Panc1 (cell line): Measurements from ENCODE around the gene CSTB. TPM values are rescaled to one million over a fixed set of nuclear protein-coding genes. Genes with fewer than 3 reads are reported as not detected.

Experiments used
- ATAC-seq: fragments of 200-7000 bp; cut with Tn5 transposase; 2 replicates; pipeline ENCODE4 v1.9.1; 2020; ENCODE audit warnings: mild to moderate bottlenecking, moderate library complexity
- BruUV-seq: library from RNA; stranded (reverse); fragments of 400-500 nt; replicated peaks from 2 replicates; lab custom pipeline; 2021; lab: Mats Ljungman, UMichigan
- CTCF ChIA-PET: fragments of 300-600 bp; sonication (Branson Sonifier 250); formaldehyde crosslinking; loops from one replicate; lab custom pipeline; 2022; ENCODE audit warnings: antibody characterized with exemption; lab: Charles Lee
- POLR2A ChIA-PET: fragments of 300-600 bp; sonication (Branson Sonifier 250); formaldehyde crosslinking; loops from one replicate; lab custom pipeline; 2022; ENCODE audit warnings: antibody characterized with exemption; lab: Charles Lee
- DNase-seq: peaks from one replicate; pipeline ENCODE4 v3.0.0-alpha.2; 2010; ENCODE audit warnings: low read depth, low spot score
- H3K27ac ChIP-seq: 2 replicates; pipeline ENCODE4 v1.5.1; 2011; ENCODE audit warnings: mild to moderate bottlenecking, low read length, inconsistent platforms
- H3K27me3 ChIP-seq: fragments of 200-500 bp; sonication (Bioruptor generic); 2 replicates; pipeline ENCODE4 v1.6.0; 2014; ENCODE audit warnings: low read length, inconsistent platforms; ENCODE audit not compliant: control insufficient read depth, insufficient read depth
- H3K36me3 ChIP-seq: fragments of 200-500 bp; sonication (Bioruptor generic); 2 replicates; pipeline ENCODE4 v1.5.1; 2014; ENCODE audit warnings: inconsistent platforms, mild to moderate bottlenecking, low read length, moderate library complexity; ENCODE audit not compliant: control insufficient read depth, insufficient read depth
- H3K4me1 ChIP-seq: 2 replicates; pipeline ENCODE4 v1.5.1; 2011; ENCODE audit warnings: inconsistent platforms, mild to moderate bottlenecking, low read length, moderate library complexity; ENCODE audit not compliant: control insufficient read depth, insufficient read depth
- H3K4me3 ChIP-seq, 2 experiments: 2 replicates each; pipeline ENCODE4 v1.5.1; 2011 to 2012; ENCODE audit warnings: low read depth in 2 of 2, low read length in 2 of 2, mild to moderate bottlenecking in 2 of 2, inconsistent platforms in 1 of 2, moderate library complexity in 1 of 2
- H3K9me3 ChIP-seq: fragments of 200-500 bp; sonication (Bioruptor generic); 2 replicates; pipeline ENCODE4 v1.5.1; 2014; ENCODE audit warnings: low read depth, mild to moderate bottlenecking, inconsistent platforms, low read length, moderate library complexity; ENCODE audit not compliant: control insufficient read depth, insufficient read depth
- CTCF ChIP-seq: fragments of 450-650 bp; IDR thresholded peaks from 2 replicates; pipeline ENCODE4 v1.5.1; 2017; ENCODE audit warnings: mild to moderate bottlenecking
- POLR2AphosphoS5 ChIP-seq: IDR thresholded peaks from 2 replicates; pipeline ENCODE4 v1.6.1; 2012; ENCODE audit warnings: mild to moderate bottlenecking, low read depth, low read length, moderate library complexity
- REST ChIP-seq, 2 experiments: IDR thresholded peaks; 2 replicates each; pipeline ENCODE4 v1.6.1; 2011 to 2012; ENCODE audit warnings: low read depth in 2 of 2, control low read depth in 1 of 2, low read length in 1 of 2, mild to moderate bottlenecking in 1 of 2, moderate library complexity in 1 of 2; ENCODE audit not compliant: insufficient read depth in 1 of 2
- SIN3A ChIP-seq: IDR thresholded peaks from 2 replicates; pipeline ENCODE4 v1.6.1; 2012; ENCODE audit warnings: low read depth, mild to moderate bottlenecking, low read length, moderate library complexity, borderline replicate concordance; ENCODE audit not compliant: insufficient read depth
- TCF7L2 ChIP-seq: IDR thresholded peaks from 2 replicates; pipeline ENCODE4 v1.6.1; 2011; ENCODE audit warnings: mild to moderate bottlenecking, low read depth, low read length, inconsistent platforms
- in situ Hi-C: cut with HindIII; loops from 2 replicates; pipeline ENCODE4 v1.10.0; 2016; ENCODE audit warnings: low sequenced_read_pairs, low pct_unique_long_range_greater_than_20kb
- intact Hi-C: fragments of 100-400 bp; cut with micrococcal nuclease; formaldehyde crosslinking; loops from one replicate; pipeline ENCODE4 v1.10.0; 2022; ENCODE audit not compliant: unreplicated experiment
- total RNA-seq: library from RNA; stranded (reverse); gene quantifications from one replicate; pipeline ENCODE4 v1.2.1, GENCODE V29; 2021; ENCODE audit not compliant: unreplicated experiment

The CSTB gene
- total RNA-seq, 1 experiment from 2014 or later = 72.5 TPM

- no peak for TF ChIP-seq POLR2AphosphoS5
- no peak for TF ChIP-seq REST (IDR thresholded peaks at IDR 0.05; ENCODE audit: insufficient read depth in 1 of 2, low read depth in 2 of 2, low read length in 1 of 2)
- TF ChIP-seq CTCF = no peak
- no peak for TF ChIP-seq TCF7L2
- no peak for TF ChIP-seq SIN3A
- DNase-seq = no peak
- Histone ChIP-seq H3K36me3 (peaks cover 2% of the 10 kb centered on the region; the same call in 1 of the 2 replicates), H3K4me1 (peaks cover 21% of the 10 kb centered on the region), H3K27ac (peak overlapping the region; percentile 76), H3K27me3 (no peaks in the 10 kb centered on the region), H3K4me3 (no peak overlapping the region), H3K9me3 (no peaks in the 10 kb centered on the region)
- intact Hi-C loops (no loop called here), in situ Hi-C loops (no loop called here)
- no peak for ATAC-seq
- ChIA-PET POLR2A (no interaction called here), CTCF (no interaction called here)
- BruUV-seq = no TSS peak
These were observed 1.8 kb upstream of the CSTB start for GRCh38 chr21:43777953-43778352.

GRCh38 chr21:43775190-43775589 lies 918 bp downstream of the CSTB start:
- Histone ChIP-seq H3K27ac (peak overlapping the region; percentile 79), H3K36me3 (peaks cover 2% of the 10 kb centered on the region; the same call in 1 of the 2 replicates), H3K4me3 (peak overlapping the region; percentile 81 to 88), H3K4me1 (peaks cover 21% of the 10 kb centered on the region), H3K27me3 (no peaks in the 10 kb centered on the region), H3K9me3 (no peaks in the 10 kb centered on the region)
- intact Hi-C loops (no loop called here), in situ Hi-C loops (no loop called here)
- DNase-seq (no peak), ATAC-seq (no peak)
- ChIA-PET POLR2A (no interaction called here), CTCF (no interaction called here)
- no TSS peak for BruUV-seq
- no peak for TF ChIP-seq CTCF
- no peak for TF ChIP-seq REST (IDR thresholded peaks at IDR 0.05; ENCODE audit: insufficient read depth in 1 of 2, low read depth in 2 of 2, low read length in 1 of 2)
- TF ChIP-seq TCF7L2 = no peak
- TF ChIP-seq POLR2AphosphoS5 = no peak
- no peak for TF ChIP-seq SIN3A
